Frontal cortex (tissue), 4 donors: ENCODE measurements around the gene IGSF21. TPM values are rescaled to one million over a fixed set of nuclear protein-coding genes. Genes with fewer than 3 reads are reported as not detected.

ENCODE experiments used
- DNase-seq, 2 donors: peaks; one replicate each; pipeline ENCODE4 v3.0.0; 2012; ENCODE audit warnings: low spot score in 2 of 2
- FAIRE-seq: peaks from 2 replicates; lab custom pipeline; 2012; peaks lifted over from hg19 to GRCh38; lab: Jason Lieb, UNC
- total RNA-seq: library from RNA; depleted of rRNA; stranded (reverse); fragments of >200 nt; gene quantifications from one replicate; pipeline ENCODE4 v1.2.3, GENCODE V29; 2014
- donor health status: control.
- donor health status: control.
- donor health status: control.

The IGSF21 gene
- total RNA-seq, 1 donor from 2014 or later, result 31.0 TPM

DNA sequence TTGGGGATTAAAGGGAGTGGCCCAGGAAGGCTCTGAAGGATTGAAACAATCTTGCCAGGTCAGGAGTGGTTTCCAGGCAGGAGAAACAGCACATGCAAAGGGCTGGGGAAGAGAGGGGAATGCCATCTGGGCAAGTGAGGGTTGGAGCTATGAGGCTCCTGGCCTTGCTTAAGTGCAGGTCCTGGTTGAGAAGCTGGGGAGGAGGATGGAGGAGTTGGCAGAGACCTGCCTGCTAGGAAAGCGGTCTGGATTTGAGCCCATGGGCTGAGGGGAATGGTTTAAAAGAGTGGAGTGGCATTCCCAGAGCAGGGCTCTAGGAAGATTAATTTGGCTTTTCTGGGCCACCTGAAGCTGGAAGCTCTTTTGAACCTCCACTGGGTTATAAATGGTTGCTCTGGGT lies 9.2 kb downstream of the IGSF21 start:
- FAIRE-seq (no peak), DNase-seq (no peak)

DNA sequence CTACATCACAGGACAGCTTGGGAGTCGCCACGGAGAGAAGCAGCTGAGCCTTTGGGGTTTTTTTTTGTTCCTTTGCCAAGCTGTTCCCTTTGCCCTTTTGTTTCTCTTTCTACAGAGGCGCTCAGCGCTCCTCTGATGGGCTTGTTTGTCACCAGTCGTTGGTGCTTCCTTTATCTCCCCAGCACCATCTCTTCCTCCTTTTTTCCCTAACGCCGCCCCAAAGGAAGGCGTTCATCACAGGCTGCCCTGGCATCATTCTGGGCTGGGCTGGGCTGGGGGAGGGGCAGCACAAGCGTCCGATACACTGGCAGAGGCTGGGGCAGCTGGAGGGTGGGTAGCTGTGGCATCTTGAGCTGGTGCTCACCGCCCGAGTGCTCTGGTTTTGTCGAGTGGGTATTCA lies 10.5 kb downstream of the IGSF21 start:
- FAIRE-seq, result no peak
- peak in 1 of 2 donors; percentile 46 for DNase-seq

GRCh38 chr1:18118491-18118890 lies 10.9 kb downstream of the IGSF21 start:
- no peak for FAIRE-seq

GRCh38 chr1:18119289-18119688 lies 11.7 kb downstream of the IGSF21 start:
- DNase-seq, result no peak
- no peak for FAIRE-seq

More at GRCh38 chr1:18118491-18118890, 10.9 kb downstream of the IGSF21 start:
- peak in 1 of 2 donors; percentile 38 for DNase-seq

GRCh38 chr1:18119771-18120377 lies 12.3 kb downstream of the IGSF21 start:
- DNase-seq, result no peak
- FAIRE-seq, result no peak

DNA sequence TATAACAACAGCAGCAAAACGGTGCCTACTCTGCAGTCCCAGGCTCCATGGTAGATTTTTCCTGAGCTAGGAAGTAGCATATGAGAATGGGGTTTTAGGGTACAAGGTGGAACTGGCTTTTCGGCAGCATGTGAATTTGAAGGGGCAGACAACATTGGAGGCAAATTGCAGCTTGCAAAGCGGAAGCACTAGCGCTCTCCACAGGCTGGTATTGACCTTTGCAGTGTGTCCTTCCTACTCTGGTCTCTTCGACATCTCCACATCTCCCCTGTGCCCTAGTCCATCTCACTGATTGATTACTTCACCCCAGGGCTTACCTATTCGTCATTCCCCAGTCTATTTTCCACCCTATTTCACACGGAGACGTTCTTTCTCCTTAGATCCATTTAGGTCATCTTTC lies 13.0 kb downstream of the IGSF21 start:
- DNase-seq, result no peak
- no peak for FAIRE-seq

DNA sequence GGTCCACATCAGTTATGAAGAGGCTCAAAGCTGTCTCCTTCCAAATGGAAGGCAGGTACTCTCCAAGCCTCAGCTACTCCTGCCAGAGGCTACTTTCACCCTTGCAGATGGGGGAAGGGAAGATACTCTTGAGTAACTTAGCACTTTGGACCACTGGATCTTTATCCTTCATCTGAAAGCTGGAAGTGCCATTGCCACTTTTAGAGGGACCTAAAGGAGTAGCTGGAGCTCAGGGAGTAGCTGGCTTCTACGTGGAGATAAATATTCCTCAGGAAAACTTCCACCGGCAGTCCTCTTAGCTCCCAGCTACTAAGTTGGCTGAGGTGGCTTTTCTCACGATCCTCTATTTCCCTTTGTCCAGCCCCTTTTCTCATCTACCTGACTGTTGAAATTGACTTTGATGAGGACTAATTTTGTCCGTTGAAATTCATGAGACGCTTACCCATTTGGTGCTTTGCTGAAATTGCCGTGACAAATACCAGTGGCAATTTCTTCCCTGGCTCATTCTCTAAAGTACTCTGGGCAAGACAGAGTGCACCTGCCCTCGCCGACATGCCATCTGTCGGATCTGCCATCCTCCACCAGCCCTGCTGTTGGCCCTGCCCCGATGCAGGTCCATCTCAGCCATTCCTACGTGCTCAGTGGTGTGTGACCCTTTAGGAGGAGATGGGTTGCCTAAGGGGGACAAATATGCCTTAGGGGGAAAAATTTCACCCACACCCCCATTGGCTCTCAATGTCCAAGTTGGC lies 13.6 kb downstream of the IGSF21 start:
- DNase-seq (no peak), FAIRE-seq (no peak)

GRCh38 chr1:18123467-18123992 lies 15.9 kb downstream of the IGSF21 start:
- DNase-seq, result no peak
- FAIRE-seq, result no peak

DNA sequence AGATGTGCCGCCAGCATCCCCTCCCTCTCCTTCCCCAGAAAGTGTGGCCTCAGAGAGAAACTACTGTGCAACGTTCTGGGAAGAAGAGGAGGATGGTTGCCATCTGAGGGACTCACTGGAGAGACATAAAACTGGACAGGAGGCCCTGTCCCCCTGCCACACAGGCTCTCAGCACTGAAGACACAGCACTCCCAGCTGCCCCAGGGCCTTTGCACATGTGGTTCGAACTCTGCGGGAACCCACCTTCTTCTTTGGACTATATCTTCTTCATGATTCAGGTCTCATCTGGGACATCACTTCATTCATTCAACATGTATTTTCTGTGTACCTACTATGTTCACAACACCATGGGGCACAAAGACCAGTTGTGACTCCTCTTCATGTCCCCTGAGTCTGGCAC lies 17.4 kb downstream of the IGSF21 start:
- DNase-seq (no peak), FAIRE-seq (no peak)

GRCh38 chr1:18126616-18127015 lies 19.0 kb downstream of the IGSF21 start:
- DNase-seq (no peak), FAIRE-seq (no peak)

DNA sequence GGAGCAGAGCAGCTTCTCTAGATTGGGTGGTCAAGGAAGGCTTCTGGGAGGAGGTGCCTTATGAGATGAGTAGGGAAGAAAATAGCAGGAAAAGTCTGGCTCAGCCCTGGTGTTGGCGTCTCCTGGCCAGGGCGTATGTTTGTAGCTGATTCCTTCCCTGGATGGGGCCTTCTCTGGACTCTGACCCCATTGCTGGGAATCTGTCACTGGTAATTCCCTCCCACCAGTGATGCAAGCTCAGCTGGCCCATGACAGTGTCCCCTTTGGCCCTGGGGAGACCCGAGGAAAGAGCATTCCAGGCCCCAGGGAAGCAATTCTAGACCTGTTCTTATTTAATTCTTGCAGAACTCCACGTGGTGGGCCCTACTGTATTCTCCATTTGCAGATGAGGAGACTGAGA lies 20.7 kb downstream of the IGSF21 start:
- no peak for FAIRE-seq

GRCh38 chr1:18130356-18130755 lies 22.8 kb downstream of the IGSF21 start:
- no peak for FAIRE-seq
- DNase-seq, result no peak

More for the DNA sequence above, 20.7 kb downstream of the IGSF21 start:
- DNase-seq, result no peak

DNA sequence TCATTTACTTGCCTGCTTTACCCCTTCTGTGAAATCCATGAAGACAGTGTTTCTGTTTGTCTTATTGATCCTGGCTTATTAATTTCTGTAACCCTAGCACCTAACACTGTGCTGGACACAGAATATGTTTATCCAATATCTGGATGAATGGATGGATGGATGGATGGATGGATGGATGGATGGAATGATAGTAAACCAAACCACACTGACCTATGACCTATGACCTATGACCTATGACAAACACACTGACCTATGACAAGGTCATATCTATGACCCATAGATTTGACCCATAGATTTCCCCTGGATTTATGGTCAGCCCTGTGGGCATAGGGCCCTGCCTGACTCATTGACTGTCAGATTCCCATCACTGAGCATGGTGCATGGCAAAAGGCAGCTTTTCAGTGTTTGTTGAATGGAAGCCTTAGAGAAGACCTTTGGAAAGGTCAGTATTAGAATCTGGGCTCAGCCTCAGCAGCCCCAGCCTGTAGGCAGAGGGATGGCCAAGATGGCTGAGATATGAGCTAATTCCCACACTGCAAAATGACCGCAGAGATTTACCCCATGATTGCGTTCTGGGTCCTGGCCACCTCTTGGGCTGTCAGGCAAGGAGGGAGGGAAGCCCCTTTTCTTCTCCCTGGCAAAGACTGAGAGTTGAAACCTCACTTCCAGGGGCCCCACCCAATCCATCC lies 24.6 kb downstream of the IGSF21 start:
- FAIRE-seq (no peak), DNase-seq (no peak)

DNA sequence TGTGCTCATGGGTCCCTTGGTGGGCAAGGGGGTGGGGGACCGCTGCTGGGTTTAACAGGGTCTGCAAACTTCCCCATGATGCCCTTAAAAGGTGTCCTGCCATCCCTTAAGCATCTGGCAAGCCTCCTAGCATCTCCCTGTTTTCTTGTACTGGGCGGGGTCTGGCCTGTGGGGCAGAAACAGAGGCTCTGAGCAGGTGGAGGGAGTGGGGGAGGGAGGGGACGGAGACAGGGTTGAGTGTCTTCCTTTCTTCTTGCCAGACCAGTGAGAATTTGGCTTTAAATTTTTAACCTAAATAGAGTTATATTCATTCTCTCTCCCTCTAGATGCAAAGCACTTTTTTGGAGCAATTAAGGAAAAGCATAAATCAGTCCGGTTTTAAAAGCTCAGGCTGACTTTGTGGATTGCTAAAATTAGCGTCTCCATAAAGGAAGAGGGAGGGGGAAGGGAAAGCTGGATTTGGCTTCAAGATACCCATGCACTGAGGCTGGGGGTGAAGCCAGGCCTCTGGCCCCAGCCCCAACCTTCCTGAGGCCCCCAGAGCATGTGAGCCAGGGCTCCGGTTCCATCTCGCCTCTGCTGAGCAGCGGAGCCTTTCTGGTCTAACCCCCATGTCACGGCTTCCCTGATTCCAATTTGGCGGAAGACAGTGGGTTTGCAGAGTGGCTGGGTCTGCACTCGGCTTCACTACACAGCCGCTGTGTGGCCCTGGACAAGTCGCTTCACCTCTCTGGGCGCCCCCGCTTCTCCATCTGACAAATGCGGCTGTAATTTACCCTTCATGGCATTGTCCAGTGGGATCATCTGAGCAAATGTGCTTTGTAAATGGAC lies 25.3 kb downstream of the IGSF21 start:
- DNase-seq, result no peak

DNA sequence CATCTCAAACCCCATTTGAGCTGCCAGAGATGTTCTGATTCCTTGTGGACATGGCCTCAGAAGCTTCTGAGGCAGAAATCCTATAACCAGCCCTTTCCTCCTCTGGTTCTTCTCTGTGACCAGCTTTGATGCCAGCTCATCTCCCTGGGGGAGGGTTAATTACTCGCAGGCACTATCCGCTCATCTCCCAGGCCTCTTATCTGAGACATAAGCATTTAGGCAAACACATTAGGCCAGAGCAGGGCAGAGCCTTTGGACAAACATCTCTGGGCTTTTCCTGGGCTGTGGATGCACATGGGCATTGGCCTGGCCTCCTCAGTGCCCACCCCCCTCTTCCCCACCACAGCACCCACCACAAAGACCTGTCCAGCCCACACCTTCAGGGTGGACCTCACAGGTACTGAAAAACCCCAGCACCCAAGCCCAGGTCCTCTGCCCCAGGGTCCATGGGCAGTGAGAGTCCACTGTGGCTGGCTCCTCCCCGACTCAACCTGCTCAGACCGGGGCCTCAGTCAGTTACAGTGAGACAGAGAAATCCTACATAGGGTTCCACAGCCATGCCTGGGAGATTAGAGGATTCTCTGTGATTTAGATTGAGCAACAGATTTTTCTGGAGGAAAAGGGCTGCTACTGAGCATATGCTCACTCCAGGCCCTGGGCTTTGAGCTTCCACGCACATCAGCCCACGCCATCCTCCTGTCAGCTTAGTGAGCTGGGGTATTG lies 26.9 kb downstream of the IGSF21 start:
- DNase-seq (no peak), FAIRE-seq (no peak)

More for the DNA sequence above, 25.3 kb downstream of the IGSF21 start:
- FAIRE-seq, result no peak

DNA sequence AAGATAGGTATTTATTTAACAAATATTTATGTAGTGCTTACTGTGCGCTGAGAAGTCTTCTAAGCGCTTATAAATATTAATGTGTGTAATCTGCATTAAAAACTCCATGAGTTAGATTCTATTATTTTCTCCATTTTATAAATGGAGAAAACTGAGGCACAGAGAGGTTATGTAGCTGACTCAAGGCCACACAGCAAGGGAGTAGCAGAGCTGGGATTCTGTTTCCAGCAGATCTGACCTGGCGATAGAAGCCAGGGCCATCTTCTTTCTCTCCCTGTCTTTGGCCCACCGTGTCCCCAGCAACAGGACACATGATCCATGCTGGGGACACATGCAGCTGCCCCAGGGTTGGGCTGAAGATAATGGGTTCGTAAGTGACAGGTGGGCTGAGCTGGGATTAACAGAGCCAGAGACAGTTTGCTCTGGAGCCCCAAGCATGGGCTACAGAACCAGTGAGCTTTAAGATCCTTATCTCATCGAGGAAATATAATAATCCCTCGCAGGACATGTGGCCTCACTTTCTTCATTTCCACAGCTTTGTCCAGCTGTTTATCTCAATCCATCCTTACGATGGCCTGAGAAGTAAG lies 30.3 kb downstream of the IGSF21 start:
- FAIRE-seq, result no peak
- DNase-seq, result no peak

DNA sequence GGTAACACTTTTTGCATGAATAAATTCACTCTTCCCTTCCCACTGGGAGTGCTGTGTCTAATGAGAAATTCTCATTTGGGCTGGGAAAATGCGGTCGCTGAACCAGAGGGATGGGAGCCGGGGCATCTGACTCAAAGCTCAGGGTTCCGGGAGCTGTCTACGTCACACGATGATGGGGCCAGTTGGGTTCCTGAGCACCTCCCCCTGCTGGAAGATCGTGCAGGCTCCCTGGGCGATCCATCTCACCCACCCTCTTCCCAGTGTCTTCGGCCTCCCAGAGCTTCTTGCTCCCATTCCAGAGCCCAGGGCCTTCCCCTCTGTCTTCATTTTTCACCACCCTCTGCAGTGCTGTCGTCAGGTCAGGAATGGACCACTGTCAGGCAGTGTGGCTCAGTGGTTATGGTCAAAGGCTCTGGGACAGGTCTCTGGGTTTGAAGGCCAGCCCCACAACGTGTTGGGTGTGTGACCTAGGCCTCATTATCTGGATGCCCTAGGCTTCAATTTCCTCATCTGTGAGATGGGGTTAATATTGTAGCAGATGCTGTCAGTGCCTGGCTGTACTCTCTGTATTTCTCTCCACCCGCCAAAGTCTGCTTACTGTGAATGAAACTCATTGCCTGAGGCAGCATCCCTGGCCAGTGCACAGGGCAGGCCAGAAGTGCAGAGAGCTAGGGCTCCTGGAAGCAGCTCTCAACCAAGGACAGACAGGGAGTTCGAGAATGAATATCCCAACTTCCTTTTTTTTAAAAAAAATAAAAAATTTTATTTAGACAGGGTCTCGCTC lies 31.8 kb downstream of the IGSF21 start:
- DNase-seq (no peak), FAIRE-seq (no peak)

DNA sequence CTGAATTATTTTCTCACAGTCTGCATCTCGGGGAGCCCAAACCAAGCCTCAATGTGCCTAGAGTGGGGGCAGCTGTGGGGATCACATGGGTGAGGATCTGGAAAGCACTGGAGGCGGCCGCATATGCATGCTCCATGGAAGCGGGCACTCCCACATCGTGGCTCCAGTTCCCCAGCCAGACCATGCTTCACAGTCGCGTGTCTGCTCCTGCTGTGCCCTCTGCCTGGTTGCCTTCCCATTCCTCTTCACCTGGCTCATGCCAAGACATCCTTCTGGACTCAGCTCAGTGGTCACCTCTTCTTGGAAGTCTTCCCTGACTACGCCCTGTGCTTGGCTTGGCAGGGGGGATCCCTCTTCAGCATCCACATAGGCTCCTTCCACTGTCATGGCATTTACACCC lies 32.8 kb downstream of the IGSF21 start:
- no peak for FAIRE-seq
- DNase-seq, result no peak
